DMS114 treated with DMSO at 0.1 percent for 48 hours (cell line): Measurements from ENCODE around the gene METTL16.

Experiments
- DNase-seq: peaks from one replicate; lab custom pipeline; 2025; ENCODE audit not compliant: unreplicated experiment; lab: John Stamatoyannopoulos, UW

Gene METTL16

DNA sequence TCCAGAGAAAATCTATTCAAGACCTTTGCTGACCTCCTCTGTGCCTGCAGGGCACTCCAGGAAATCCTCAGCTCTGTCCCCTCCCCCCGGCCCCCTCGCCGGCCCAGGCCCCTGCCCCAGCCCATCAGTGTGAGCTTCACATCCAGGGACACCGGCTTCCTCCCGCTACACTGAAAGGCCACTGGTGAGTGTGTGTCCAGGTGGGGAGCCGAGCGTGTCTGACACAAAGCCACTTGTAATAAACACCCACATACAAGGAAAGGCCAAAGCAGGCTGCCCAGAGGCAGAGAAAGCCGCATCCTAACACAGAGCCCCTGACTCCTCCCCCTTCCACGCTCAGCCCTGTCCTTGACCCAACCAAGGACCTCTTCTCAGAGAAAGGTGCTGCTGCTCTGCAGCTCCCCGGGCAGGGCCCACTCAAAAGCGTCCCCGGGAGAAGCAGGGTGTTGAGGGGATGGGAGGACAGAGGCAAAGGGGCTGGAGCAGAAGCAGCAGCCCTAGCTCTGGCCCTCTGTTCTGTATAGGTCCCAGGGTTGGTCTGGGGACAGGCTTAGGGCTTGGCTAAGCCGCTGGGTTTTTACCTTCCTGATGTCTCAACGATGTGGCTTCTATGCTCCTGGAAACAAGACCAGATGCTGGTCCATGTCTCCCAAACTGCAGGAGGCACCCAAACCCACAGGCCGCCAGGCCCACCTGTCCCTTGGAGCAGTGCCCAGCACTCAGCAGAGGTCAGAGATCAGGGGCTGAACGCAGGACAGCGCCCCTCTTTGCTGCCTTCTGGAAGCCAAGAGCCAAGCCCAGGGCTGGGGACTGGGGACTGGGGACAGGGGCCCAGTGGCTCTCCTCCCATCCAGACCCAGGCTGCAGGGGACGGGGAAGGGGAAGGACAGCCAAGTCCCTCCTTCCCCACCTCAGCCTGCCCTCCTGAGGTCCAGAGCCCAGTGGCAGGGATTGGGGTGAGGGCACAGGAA, 126.2 kb downstream of the METTL16 start:
- no peak for DNase-seq

DNA sequence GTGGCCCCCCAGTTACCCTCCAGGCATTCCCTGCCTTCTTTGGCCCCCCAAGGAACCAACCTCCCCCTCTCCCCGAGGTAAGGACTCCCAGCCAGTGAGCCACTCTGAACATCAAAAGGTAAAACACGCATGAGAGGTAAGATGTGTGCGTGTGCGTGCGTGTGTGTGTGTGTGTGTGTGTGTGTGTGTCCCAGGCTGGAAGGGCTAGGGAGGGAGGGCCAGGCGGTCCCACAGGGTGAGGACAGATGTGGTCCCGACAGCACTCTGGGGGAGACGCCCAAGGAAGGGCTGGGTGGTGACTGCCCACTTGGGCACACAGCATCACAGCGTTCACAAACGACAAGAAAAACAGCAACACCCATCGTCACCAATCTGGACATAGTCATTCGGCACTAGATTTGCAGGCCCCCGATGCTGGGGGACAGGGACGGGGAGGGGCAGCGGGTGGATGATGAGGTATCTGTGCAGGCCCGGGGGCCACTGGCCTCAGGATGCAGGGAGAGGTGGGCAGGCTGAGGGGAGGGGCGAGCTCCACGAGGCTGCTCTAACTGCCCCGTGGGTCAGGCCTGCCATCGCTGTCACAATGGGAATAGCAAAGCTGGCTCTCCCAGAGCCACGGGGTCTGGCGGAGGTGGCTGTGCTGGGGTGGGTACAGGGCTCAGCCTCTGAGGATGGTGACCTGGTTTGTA, 127.1 kb downstream of the METTL16 start:
- DNase-seq = no peak

DNA sequence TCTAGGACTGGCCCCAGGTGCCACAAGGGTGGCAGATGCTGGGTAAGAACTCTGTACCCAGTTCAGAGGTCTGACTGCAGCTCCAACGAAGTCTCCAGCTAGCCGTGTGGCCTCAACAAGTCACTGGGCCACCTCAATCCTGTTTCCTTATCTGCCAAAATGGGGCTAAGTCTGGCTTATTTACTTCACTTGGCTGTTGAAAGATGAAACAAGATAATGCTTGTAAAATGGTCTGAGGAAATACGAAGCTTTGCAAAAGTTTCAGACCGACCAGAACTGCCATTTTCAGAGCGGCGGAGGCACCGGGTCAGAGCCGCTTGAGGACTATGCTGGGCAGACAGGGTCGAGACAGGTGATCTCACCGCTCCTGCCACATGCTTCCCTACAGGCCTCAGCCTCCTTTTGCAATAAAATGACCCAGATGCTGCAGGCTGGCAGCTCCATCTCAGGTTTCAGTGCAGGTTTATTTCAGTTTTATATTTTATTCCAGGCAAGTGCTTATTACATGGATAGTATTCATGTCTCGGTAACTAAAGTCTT, 128.0 kb downstream of the METTL16 start:
- no peak for DNase-seq

DNA sequence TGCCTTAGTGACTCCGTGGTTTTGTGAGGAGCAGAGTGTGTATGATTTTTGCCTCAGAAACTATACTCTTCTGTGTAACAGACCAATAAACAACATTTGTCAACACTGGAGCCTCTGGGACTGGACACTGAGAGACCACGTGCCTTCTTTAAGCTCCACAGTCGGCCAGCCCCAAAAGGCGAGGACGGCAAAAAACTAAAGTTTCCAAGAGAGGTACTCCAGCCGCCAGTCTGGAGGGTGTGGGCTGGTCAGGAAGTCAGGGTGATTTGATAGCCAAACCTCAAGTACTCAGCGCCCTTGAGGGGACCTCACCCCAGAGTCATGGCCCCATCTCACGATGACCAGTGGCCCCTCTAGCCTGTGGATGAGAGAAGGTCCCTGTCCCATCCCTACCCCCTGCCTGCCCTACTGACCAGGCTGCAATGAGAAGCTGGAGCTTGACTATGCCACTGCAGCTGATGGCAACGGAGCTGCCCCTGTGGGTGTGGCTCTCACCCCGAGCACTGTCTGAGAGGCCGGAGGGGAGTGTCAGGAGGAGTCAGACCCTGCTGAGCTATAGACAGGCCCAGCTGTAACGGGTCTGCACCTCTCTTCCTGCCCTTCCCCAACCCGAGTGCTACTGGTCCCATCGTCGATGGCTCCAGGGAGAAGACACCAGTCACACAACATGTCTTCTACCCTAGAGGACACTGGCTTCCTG, 130.6 kb downstream of the METTL16 start:
- DNase-seq = no peak

DNA sequence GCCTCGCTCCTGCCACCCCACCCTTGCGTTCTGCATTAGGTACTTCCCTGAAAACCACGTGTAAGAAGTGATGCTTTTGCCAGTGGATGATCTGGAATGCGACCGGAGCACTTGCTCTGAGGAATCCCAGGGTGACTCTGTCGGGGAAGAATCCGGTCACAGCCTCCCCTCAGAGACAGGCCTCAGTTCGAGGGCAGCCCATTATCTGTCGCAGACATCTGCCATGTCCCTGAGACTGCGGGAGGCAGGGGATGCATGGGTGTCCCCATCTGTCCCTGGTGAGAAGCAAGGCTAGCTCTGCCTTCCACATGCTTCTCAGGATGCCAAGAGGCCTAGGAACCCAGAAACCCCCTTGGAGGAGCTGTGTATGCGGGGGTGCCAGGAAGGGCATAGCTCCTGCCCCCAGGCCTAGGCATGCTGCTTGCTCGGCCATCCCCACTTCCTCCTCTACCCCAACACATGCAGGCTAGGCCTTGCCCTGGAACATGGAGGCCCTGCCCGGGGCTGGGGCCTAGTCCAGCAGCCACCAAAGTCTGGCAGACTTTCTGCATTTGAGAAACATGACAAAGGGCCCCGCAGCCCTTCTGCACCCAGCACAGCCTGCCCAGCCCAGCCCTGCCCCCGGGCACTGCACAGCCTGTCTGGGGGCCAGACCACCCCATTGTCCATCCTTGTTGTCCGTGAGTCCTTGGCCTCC, 131.3 kb downstream of the METTL16 start:
- no peak for DNase-seq

DNA sequence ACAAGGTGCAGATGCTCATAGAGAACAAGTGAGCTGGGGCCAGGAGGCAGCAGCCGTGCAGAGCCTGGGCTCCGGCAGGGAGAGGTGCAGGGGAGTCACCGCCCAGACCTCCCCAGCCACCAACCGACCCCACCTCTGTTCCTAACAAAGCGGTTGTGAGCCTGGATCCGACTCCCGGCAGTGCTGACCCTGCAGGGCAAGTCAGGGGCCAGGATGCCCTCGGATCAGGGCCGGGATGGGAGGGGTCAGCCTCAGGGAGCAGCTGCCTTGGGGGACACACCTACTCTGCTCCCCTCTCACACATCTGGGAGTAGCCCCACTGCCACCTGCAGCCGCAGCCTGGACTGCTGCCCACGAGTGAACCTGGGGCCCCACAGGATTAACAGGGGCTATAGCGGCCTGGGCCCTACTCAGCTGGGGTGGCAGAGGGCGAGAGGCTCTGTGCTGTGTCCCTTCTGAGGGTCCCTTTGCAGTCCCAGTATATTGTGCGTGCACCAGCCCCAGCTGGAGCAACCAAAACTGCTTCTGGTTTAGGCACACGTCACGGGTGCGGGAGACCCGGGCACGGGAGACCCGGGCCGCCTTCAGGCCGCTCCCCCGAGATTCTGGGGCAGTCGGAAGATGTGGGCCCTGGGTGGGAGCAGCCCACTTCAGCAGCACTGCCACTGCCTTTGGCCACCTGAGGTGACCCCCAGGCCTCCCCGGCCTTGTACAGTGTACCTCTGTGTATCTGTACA, 132.0 kb downstream of the METTL16 start:
- no peak for DNase-seq

DNA sequence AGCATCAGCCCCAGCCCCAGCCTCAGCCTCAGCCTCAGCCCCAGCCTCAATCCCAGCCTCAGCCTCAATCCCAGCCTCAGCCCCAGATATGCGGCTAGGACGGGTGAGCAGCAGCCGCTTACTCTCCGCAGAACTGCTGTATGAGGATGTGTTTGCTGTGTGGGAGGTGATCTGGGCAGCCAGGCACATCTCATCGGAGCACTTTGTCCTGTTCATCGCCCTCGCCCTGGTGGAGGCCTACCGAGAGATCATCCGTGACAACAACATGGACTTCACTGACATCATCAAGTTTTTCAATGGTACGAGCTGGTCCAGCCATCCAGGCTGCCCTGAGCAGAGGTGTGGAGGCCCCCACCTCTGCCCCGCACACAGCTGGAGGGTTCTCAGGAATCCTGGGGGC, 132.8 kb downstream of the METTL16 start:
- DNase-seq = no peak

DNA sequence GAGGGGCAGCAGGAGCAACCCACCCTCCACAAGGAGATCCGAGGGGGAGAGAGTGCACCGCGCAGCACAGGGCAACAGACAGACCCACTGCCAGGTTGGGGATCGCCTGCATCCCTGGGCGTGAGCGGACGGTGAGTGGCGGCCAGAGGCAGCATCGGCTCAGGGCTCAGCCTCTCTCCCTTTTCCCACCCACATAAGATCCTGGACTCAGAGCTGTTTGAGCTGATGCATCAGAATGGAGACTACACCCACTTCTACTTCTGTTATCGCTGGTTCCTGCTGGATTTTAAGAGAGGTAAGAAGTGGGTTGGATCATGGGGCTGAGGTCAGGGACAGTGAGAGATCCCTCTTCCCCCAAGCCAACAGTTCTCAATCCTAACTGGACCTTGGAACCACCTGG, 134.0 kb downstream of the METTL16 start:
- no peak for DNase-seq

DNA sequence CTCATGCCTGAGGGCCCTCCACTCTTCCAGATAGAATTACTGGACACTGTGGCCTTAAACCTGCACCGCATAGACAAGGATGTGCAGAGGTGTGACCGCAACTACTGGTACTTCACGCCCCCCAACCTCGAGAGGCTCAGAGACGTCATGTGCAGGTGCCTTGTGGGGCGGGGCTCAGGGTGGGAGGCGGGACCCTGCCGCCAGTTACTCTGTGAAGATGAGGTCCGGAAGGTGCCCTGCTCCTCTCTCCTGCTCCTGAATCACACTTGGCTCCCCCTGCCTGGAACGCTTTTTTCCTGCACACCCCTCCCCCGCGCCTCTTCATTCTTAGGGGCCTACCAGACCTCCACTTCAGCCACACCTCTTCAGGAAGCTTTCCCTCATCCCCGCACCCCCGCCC, 135.6 kb downstream of the METTL16 start:
- no peak for DNase-seq

DNA sequence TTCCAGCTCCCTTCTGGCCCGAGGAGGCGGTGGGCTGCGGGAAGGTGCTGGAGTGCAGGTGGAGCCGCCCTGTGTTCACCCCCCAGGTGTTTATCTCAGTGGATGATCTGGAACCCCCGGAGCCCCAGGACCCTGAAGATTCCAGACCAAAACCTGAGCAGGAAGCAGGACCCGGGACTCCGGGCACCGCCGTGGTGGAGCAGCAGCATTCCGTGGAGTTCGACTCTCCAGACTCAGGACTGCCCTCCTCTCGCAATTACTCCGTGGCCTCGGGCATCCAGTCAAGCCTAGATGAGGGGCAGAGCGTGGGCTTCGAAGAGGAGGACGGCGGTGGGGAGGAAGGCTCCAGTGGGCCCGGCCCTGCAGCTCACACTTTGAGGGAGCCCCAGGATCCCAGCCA, 136.3 kb downstream of the METTL16 start:
- no peak for DNase-seq

DNA sequence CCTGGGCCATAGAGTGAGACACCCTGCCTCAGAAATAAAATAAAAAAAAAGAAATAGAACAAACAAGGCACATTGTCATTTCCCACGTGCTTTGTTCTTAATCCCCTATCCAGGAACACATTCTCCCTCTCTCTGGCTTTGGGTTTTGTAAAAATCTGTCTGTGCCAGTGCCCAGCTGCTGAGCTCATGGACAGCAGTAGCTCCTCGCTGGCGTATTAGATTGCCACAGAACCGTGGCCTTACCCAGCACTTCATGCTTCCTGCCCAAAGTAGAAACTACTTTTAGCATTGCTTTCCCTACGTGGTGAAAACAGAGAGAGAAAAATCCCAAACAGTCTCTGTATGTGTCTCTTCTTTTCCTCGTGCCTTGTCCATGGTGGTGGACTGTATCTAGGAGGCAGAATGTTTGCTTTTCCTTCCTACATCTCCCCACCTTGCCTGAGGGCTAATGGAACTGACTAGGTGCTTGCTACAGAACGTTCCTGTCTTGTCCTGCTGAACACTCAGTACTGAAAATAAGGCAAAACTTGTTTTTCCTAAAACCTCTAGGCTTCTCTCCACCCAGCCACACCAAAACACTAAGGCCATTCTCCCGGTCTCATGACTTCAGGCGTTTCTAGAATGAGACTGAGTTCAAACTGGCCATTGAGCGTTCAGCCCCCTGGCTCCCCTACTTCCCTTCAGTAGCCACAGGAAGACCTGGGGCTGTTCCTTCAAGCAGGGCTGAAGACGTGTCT, 137.0 kb downstream of the METTL16 start:
- no peak for DNase-seq

DNA sequence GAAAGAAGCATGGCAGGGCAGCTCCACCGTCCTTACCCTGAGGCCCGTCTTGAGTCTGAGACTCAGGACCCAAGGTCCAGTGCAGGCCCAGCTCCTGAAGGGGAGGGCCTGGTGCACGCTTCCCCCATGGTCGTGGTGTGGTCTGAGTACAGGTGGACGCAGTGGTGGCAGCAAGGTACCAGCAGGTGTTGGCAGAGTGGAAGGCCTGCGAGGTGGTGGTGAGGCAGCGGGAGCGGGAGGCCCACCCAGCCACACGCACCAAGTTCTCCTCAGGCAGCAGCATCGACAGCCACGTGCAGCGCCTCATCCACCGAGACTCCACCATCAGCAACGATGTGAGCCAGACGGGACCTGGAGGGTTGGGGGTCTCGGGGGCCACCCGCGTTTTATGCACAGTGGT, 138.5 kb downstream of the METTL16 start:
- DNase-seq = no peak

DNA sequence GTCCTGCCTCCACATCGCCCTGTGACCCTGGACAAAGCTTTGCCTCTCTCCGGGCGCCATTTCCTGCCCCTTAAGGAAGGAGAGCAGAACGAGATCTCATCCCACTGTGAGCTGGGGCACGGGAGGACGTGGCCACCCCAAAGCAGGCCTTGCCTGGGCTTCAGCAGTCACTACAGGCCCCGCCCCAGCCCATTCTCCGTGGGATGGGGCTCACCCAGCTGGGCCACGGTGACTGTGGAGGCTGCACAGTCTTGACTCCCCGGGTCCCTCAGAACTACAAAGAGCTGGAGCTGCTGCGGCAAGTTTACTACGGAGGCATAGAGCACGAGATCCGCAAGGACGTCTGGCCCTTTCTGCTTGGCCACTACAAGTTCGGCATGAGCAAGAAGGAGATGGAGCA, 139.0 kb downstream of the METTL16 start:
- no peak for DNase-seq

DNA sequence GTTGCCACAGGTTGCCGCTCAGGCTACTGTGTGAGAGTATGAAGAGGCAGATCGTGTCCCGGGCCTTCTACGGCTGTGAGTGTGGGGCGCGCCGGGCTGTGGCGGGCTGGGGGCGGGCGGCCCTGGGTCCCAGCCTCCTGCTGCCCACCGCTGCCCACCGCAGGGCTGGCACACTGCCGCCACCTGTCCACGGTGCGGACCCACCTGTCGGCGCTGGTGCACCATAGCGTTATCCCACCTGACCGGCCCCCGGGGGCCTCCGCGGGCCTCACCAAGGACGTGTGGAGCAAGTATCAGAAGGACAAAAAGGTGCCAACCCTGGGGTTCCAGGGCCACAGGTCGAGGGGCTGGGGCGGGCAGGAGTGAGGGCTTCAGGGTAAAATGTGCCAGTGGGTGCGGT, 139.5 kb downstream of the METTL16 start:
- DNase-seq = no peak

DNA sequence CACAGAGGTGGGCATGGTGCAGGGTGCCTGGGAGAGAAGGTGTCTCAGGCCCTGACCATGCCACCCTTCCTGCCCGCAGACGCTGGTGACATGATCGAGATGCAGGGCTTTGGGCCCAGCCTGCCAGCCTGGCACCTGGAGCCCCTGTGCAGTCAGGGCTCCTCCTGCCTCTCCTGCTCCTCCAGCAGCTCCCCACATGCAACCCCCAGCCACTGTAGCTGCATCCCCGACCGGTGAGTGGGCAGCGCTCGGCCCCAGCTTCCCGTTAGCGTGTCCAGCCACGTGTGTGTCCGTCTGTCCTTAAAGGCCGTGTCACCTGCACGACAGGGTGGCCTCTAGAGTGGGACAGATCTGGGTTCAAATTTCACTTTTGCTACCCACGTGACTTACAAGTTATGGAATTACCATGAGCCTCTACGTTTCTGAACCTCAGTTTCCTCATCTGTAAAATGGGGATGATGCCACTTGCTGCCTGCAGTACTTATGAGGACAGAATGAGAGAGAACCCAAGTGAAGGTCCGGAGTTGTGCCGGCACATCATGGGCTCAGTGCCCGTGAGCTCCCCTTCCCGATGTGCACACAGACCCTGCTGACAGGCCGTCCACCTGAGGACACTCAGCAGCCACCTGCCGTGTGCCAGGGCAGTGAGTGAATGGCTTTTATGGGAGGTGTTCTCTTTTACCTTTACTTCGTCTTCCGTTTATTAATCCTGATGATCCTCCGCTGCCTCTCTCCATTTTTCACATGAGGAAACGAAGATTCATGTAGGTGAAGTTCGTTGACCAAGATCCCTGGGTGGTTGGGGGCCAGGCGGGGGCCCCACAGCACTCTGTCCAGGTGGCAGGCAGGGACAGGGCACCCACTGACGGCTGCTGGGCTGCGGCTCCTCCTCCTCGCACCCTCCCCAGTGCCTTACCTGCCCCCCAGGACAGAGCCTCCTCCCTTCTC, 140.2 kb downstream of the METTL16 start:
- no peak for DNase-seq

DNA sequence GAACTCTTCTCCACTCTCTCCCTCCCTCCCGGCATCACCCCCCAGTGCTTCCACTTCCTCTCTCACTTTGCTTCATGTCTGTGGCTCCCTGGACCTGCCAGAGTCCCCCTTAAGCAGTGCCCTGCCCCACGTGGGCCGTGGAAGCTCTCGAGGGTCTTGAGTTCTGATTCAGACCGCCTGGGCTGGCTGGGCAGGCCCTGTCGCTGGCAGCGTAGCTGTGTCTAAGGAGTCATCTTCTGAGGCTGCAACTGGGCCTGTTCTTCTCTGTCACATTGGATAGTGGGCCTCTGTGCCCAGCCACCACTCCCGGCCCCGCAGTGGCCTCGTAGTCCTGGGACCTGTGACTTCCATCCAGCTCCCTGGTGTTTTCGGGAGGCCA, 141.5 kb downstream of the METTL16 start:
- no peak for DNase-seq

DNA sequence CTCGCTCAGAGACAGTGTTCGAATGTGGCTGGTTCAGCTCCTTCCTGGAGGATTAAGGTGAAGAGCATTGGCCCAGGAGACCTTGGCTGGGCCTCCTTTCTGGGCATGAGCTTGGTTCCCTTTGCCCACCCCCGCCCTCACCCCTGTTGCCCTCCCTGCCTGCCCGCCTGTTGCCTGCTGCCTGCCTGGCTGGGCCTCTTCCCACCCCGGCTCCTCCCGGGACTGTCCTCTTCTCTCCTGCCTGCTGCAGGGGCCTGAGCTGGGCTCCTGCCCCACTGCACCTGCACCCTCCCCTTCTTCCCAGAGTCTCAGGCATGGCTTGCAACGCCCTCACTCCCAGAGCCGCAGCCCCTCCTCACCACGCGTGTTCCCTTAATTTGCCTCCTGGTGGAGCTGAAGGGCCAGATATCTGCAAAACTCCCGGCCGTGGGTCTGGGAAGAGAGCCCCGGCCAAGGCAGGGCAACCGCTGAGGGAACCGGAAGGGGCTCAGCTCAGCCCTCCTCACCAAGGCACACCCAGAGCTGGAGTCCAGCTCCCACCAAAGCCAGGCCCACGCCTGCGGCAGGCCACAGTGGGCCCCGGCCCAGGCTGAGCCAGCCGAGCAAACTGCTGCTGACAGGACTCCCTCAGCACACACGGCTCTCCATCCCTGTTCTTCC, 142.0 kb downstream of the METTL16 start:
- no peak for DNase-seq

DNA sequence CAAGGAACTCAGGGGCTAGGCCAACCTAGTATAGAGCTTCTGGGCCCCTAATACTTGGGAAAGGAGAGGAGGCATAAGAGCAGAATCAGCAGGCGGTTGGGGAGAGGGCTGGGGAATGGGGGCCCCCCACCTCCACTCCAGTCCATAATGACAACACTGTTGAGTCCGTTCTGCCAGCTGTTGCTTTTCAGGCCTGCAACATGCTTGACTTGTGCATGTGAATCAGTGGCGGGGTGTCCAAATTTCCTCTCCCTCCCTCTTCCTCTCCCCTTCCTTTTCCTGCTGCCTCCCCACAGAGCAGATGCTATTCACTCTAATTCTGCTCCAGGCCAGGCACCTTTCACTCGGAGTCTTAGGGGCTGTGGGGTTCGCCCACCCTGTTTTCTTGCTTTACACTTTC, 142.6 kb downstream of the METTL16 start:
- no peak for DNase-seq
